Prostate gland (tissue), 2 donors: Measurements from ENCODE around the gene COL11A1.

ENCODE experiments used
- CTCF ChIP-seq, 4 experiments: fragments of 200-600 bp in 2 of 4; fragments of 450-650 bp in 2 of 4; sonication (generic) in 2 of 4; IDR thresholded peaks; 1 replicate in 3 of 4; 2 replicates in 1 of 4; pipeline ENCODE4 v1.5.1; 2016 to 2019; ENCODE audit warnings: antibody characterized with exemption in 4 of 4, mild to moderate bottlenecking in 2 of 4, moderate library complexity in 2 of 4
- POLR2A ChIP-seq: fragments of 450-650 bp; IDR thresholded peaks from one replicate; pipeline ENCODE4 v1.6.1; 2016; ENCODE audit warnings: antibody characterized with exemption, mild to moderate bottlenecking
- POLR2AphosphoS5 ChIP-seq: sonication (generic); formaldehyde crosslinking; IDR thresholded peaks from one replicate; pipeline ENCODE4 v1.6.1; 2017; ENCODE audit warnings: antibody characterized with exemption

- TF ChIP-seq CTCF (IDR thresholded peaks at IDR 0.05) (no peak), POLR2A (no peak), POLR2AphosphoS5 (no peak)
Measured at GRCh38 chr1:102879439-102879993, 228.8 kb downstream of the COL11A1 start.
